M059J (cell line): Measurements from ENCODE around the gene ISG20L2. TPM values are rescaled to one million over a fixed set of nuclear protein-coding genes. Genes with fewer than 3 reads are reported as not detected.

ENCODE experiments used
- DNase-seq: peaks from one replicate; pipeline ENCODE4 v3.0.0-alpha.2; 2012; ENCODE audit warnings: low read depth
- total RNA-seq: library from RNA; depleted of rRNA; stranded (reverse); fragments of >200 nt; shearing (Covaris generic); gene quantifications from 2 replicates; pipeline ENCODE4 v1.2.3, GENCODE V29; 2014

The ISG20L2 gene
- total RNA-seq, 1 experiment from 2014 or later, result 27.8 TPM

GRCh38 chr1:156754219-156754618 lies 25.7 kb upstream of the ISG20L2 start:
- no peak for DNase-seq

GRCh38 chr1:156752843-156753482 lies 24.4 kb upstream of the ISG20L2 start:
- DNase-seq, result peak; percentile 28

- peak; percentile 95 for DNase-seq
Observed at GRCh38 chr1:156751757-156752481, 23.4 kb upstream of the ISG20L2 start.

GRCh38 chr1:156751451-156751756 lies 22.8 kb upstream of the ISG20L2 start, which contains the start of gene HDGF:
TSS of gene HDGF (minus strand) at chr1:156751675. CDS start at chr1:156751429, 246 bp downstream.
- no peak for DNase-seq

GRCh38 chr1:156750711-156751450 lies 22.3 kb upstream of the ISG20L2 start:
- DNase-seq, result peak; percentile 44

GRCh38 chr1:156750191-156750672 lies 21.7 kb upstream of the ISG20L2 start:
- DNase-seq, result peak; percentile 53

GRCh38 chr1:156749419-156750118 lies 21.0 kb upstream of the ISG20L2 start:
- no peak for DNase-seq

- peak; percentile 71 for DNase-seq
Observed at GRCh38 chr1:156748670-156749418, 20.3 kb upstream of the ISG20L2 start.

- DNase-seq, result no peak
Observed at GRCh38 chr1:156747742-156748669, 19.4 kb upstream of the ISG20L2 start.

GRCh38 chr1:156746728-156747631 lies 18.4 kb upstream of the ISG20L2 start:
- peak; percentile 94 for DNase-seq

GRCh38 chr1:156746406-156746727 lies 17.8 kb upstream of the ISG20L2 start:
- no peak for DNase-seq

GRCh38 chr1:156745881-156746280 lies 17.3 kb upstream of the ISG20L2 start:
- no peak for DNase-seq

- no peak for DNase-seq
Observed at GRCh38 chr1:156744786-156745419, 16.3 kb upstream of the ISG20L2 start.

- DNase-seq, result no peak
Observed at GRCh38 chr1:156744344-156744743, 15.8 kb upstream of the ISG20L2 start.

- DNase-seq, result no peak
Observed at GRCh38 chr1:156743367-156744302, 15.1 kb upstream of the ISG20L2 start.

- no peak for DNase-seq
Observed at GRCh38 chr1:156742801-156743200, 14.2 kb upstream of the ISG20L2 start.

GRCh38 chr1:156742017-156742416 lies 13.5 kb upstream of the ISG20L2 start:
- DNase-seq, result no peak
